HL-60/S4 (cell line): ENCODE results near the gene NEK10.

Source experiments
- in situ Hi-C: fragments of 300-500 bp; cut with MboI; formaldehyde crosslinking; loops from 2 replicates; pipeline ENCODE4 v1.14.3; 2022; ENCODE audit warnings: low sequenced_read_pairs

Gene NEK10

DNA sequence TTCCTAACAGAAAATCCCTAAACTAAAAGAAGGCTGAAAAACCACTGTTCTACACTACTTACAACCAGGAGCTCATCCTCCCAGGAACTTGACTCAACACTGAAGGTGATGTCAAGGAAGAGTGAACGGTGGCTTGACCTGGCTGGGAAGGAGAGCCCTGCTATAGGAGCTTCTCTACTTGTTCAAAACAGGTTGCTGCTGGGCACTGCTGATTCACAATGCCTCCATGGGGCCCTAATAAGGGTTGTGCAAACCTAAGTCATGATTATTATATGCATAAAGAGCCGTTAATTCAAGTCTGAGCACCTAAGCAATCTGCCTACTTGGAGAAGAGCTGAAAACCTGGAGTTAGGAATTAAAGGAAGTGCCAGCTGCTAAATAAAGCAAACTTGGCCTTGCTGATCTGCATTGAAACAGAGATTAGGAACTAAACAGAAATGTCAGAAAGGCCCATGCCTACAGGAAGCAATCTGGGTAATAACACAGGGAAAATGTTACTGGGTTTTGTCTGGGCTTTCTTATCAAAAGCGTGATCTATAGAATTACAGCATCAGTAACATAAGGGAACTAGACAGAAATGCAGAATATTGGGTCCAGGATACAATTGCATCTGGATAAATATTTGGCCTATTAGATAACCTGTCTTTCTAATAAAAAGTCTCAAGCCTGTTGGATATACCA lies 243.2 kb downstream of the NEK10 start:
- in situ Hi-C loops = no loop called here

DNA sequence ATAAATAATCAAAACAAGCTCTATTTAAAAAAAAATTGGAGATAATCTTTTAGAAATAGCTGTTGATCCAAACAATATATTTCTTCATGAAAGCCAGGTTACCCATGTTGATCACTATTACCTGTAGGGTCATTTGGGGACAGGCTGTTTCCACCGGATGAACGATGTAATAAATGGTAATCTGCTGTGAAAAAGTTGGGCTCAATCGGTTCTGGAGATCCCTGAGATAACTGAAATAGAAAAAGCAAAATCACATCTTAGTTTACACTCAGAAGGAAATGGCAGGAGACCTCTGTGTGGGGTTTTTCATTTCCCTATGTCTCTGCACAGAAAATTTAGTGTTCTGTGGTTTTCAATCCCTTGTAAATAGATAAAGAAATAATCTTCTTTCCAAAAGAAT lies 249.5 kb downstream of the NEK10 start:
- in situ Hi-C loops = no loop called here

DNA sequence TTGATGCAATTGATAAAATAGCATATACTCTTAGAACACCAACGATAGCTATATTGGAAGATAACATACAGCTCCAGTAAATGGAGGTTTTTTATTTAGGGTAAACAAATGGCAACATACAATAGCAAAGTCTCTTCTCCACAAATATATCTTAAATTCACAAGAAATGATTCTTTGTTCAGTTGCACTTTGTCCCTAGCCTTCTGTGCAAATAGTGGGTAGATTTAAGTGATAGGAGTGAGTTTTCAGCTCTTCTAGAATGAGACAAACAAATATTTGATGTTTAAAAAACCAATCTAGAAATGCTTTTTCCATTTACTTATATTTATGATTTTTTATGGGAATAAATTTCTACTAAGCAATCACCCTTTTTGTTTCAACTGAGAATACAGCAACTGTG lies 253.8 kb downstream of the NEK10 start:
- in situ Hi-C loops = no loop called here

DNA sequence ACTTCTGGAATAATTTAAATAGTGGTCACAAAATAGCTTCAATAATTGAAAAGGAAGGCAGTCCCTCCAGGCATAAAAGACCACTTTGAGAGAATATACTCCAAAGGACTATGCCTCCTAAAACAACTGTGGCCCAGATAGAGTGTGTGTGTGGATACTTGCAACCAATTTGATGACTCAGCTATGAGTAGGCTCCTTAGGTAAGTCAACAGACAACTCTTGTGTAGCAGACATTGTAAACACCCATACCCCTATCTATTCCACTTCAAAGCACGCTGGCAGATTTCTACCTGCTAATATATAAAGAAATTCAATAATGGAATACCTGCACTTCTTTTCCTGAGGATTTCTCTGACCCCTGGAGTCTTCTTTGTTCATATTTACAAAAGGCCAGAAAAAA lies 254.5 kb downstream of the NEK10 start:
- in situ Hi-C loops = no loop called here

DNA sequence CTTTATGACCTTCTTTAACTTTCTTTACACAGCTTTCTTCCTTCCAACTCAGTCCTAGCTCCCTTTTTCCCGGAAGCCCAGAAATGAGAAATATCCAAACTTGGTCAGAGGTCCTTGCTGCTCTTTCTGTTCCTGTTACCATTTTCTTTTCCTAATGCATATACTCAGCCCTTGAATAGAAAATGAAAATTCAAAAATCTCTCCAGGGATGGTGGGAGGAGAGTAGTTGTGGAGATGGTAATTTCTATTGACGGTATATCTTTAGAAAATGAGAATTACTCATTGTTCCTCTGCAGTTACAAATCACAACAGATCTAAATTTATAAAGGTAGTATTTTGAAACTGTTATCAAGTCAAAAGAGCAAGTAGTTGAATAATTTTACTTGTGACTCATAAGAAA lies 255.1 kb downstream of the NEK10 start:
- in situ Hi-C loops = no loop called here

DNA sequence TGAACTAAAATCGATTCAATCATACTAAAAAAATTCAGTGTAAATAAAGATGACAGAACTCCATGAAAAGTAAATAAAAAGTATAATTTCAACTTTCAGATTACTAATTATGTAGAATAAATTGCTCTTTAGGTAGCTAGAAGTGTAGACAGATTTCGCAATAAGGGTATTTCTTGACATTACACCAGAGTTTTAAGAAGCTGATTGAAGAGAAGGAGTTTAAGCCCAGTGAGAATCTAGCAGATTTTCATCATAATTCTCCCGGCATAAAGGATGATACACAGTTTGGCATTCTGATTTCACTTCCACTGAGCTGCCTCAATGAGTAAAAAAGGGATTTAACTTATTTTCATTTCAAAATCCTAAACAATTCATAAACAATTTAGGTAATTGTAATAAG lies 259.2 kb downstream of the NEK10 start:
- in situ Hi-C loops = no loop called here

DNA sequence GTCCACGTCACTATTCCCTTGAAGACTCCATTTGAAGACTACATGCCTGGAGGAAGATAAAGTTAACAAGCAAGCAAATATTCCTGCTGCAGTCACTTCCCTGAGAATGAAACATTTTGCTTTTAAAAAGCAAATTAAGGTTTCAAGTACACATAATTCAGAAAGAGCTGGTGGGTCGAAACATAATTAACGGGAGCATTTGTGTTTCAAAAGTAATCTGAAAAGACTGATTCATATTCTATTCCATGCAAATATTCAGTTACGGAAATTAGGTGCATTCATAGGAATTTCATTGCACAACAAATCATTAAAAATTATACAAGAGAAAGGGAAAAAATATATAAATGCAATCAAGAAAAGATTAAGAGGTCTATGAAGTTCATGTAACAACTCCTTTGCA lies 260.9 kb downstream of the NEK10 start:
- in situ Hi-C loops = no loop called here

DNA sequence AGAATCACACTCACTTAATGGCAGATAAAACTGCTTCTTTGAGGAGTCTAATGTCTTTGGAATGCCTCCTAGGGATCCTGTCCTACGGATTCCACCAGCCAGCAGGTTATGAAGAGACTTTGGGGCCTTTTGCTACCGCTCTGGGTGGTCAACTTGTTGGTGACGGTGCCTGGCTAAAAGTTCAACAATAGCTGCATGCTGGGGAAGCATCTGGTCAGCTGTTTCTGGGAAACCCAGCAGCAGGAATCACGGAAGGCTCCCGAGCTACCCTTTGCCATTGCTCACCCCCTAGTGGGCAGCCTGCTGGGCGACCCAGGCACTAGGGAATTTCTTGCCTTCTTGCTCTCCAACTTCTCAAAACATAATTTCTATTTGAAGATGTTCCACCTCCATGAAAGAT lies 263.3 kb downstream of the NEK10 start:
- in situ Hi-C loops = no loop called here

DNA sequence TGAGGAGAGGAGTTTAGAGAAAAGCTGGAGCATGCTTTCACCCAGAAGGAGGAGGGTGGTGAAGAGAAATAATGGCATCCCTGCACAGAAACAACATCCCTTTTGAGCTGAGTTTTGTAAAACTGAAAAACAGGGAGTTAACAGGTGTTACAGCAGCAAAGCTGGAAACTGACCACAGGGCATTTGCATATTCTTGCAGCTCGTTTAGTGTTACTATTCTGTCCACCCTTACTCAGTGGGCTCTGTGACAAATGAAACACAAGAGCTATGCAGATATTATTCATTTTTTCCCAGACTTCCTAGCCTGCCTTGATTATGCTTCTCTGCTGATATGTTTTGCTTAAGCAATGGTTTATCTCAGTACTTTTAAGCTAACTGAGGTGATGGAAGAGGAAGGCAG lies 272.0 kb downstream of the NEK10 start:
- in situ Hi-C loops = no loop called here

DNA sequence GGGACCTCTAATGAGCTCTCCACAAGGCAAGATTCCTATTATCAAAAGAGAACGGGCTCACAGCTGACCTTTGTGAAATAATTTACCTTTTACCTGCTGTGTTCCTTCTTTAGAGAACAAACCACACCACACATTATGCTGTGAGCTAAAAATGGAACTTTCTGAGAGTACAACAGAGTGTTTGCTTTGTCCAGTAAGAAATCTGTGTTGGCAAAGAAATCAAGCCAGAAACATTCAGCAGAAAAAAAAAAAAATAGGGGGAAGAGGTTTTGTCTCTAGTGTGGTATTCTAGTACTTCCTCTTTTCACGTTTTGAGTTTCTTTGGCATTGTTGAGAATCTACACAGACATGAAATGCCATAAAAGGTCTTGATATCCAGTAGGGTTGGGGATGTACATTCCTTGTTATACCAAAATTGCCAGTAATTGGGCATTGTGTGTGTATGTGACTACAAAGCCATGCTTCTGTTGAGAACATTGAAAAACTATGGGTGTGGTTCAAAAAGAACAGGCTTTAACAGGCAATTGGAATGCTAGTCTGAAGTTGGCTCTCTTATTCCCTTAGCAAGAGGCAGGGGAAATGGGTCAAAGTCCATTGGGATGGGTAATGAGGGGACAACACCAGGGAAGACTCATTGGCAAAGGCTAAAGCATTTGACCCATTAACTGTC lies 273.5 kb downstream of the NEK10 start:
- in situ Hi-C loops = no loop called here

DNA sequence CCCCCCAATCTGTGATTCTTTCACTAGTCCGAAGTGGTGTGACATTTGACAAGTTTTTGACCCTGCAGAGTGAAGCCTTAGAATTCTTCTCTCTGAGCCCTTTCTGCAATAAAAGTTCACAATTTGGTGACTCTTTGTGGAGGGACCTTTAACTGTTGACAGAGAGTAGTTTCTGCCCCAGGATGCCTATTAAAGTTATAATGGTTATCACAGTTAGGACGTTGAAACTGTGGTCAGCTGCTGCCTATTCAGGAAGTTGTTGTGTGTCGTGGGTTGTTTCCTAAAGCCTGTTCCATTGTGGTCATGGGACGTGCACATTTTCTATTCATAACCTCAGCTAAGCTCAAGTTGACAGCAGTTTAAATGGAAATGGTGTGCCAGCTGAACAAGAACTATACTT lies 274.5 kb downstream of the NEK10 start:
- in situ Hi-C loops = no loop called here

DNA sequence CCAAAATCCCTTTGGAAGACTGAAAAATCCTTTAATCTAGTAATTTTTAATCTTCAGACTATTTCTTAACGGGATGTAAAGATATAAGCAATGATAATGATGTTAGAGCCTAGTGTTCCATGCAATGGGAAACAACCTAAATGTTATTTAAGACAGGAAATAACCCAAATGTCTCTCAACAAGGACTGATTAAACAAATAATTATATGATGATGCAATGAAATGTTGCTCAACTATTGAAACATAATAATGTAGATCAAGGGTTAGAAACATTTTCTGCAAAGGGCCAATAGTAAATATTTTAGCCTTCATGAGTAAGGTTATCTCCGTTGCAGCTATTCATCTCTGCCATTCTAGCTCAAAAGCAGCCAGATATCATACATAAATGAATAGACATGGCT lies 275.4 kb downstream of the NEK10 start:
- in situ Hi-C loops = no loop called here

DNA sequence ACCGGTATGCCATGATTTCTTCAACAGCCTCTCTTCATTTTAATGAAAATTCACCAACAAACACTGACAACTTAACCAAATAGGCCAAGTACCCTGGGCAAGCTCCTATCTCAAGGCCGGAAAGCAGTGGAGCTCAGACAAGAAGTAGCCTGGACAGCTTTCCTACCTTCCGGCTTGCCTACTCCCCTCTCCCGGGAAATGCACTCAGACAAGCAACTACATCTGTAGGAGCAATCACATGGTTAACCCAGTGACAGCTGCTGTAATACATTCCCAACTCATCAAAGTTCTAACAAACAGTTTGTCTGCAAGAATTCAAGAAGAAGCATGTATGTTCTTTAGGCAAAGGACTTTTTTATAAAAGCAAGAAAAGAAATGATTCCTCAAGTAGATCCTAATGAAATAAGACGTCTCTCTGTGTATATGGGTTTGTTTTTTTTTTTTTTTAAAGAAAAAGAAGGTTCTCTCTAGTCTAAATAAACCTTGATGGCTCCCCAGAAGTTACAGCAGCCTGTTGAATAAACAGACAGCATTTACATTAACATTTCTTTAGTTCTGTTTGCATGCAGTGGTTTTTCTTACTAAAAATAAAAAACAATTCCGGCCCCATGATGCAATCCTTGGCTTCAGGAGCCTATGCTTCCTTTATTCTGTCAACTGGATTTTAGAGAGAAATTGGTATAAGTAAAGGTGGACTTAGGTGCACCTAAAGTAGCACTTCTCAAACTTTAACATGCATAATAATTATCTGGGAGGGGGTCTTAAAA lies 278.7 kb downstream of the NEK10 start:
- in situ Hi-C loops = no loop called here

DNA sequence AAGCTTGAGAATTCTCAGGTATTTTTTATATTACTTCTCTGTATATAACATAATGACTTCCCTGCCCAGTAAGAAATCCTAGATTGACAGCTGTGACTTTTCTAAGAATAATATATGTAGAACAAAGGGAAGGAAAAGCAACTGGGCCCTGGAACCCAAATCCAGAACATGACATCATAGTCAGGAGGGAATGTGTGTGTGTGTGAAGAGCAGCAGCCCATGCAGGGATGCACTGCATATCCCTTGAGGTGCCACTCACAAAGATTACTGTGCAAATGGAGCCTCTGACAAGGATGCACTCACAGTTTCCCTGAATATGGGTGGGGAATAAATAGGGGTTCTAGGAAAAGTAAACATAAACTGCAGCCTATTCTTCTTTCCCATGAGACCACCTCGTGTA lies 279.5 kb downstream of the NEK10 start:
- in situ Hi-C loops = no loop called here

DNA sequence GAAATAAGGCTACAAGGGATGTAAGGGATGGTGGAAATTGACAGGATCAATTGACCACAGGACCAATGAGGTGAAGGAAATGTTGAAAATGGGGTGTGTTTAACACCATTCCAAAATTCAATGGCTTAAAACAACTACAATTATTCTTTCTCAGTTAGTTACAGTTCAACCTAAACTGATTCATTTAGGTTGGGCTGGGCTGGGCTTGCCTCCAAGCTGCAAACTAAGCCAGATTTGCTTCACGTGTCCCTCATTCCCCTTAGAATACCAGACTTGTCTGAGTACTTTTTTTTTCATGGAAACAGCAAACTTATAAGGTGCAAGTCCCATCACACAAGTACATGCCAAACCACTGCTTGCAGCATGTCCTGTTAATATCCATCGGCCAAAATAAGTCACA lies 280.1 kb downstream of the NEK10 start:
- in situ Hi-C loops = no loop called here

DNA sequence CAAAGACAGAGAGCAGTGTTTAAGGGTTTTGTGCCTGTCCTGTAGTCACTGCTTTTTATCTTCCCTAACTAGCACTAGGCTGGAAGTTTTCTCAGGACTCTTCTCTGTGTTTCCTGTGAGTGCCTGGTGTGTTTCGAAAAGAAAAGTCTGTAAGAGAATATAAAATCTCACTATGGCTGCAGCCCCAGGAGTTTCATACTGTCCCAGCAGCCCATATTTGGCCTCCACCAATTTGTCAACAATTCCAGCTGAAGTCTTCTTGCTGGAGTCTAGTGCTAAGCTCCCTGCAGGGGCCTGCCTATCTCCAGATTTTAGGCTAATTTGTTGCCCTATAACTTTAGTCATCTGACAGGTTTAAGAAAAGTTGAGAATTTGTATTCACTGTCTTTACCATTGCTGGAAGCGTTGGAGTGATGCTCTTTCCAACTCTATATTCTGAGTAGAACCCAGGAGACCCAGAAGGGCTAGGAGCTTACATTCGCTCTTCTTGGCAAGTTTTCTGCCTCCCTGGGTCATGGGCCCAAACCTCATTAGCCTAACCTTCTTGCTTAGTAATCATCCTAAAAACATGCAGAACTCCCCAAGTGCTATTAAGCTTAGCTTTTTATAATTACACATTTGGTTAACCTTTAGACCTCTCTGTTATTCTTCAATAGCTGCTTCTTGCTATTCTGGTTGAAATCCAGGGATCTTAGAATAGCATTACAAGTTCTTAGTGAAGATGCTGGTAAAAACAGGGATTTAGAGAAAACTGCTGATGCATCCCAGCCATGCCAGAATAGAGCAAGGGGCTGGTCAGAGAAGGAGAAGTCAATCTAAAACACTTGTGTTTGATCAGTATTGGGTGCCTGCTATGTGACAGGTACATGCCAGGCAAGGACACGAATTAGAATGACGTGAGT lies 283.1 kb downstream of the NEK10 start:
- in situ Hi-C loops = no loop called here

DNA sequence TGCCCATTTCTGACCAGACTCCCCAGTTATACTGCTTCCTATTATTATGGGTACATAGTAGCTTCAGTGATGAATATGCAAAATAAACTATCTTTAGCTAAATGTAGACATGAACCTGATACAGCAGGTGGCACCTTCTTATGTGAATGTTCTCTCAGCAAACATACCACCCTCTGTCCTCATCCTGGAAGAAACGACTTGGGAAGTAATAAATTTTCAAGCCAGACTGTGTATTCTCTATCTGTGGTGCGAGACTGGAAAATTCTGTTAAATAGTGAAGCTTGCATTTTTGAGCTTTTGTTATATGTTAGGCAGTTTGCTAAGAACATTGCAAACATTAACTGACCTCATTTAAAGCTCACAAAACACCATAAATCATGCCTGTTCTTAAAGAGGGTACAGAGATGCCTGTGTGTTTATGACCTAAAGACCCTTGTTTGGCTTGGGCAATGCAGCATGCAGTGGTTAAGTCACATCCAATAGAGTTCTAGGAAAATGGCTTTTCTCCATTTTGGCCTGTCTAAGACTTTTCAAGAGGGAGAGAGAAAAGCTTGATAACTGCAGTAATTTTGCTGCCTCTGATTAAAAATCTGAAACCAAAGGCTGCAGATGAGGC lies 287.1 kb downstream of the NEK10 start:
- in situ Hi-C loops = no loop called here

DNA sequence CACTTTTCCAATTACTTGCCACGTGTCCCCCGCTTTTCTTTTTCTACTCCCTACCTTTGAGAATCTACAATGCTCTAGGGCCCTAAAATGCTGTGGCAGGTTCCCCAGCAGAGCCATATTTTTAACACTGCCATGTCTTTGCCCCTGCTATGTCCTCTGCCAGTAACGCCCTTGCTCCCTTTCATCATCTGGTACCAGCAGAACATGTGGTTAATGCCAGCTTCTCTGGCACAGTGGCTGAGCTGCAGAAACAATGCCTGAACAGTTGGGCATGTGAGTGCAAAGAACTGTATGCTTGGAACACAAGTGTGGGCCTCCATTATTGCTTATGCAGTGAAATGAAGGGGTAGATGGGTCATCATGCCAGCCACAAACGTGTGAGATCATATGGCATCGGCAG lies 287.6 kb downstream of the NEK10 start:
- in situ Hi-C loops = no loop called here

DNA sequence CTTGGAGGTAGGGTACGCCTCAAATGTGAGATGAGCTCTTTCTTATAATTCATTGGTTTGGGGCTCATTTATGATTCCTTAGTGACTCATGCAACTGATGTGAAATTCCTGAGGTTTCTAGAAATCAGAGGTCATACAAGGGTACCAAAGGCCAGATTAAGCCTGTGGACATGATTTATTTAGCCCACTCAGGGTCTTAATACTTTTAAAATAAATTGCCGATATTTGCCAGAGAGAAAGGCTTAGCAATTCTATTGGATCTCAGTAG lies 289.0 kb downstream of the NEK10 start:
- in situ Hi-C loops = no loop called here

DNA sequence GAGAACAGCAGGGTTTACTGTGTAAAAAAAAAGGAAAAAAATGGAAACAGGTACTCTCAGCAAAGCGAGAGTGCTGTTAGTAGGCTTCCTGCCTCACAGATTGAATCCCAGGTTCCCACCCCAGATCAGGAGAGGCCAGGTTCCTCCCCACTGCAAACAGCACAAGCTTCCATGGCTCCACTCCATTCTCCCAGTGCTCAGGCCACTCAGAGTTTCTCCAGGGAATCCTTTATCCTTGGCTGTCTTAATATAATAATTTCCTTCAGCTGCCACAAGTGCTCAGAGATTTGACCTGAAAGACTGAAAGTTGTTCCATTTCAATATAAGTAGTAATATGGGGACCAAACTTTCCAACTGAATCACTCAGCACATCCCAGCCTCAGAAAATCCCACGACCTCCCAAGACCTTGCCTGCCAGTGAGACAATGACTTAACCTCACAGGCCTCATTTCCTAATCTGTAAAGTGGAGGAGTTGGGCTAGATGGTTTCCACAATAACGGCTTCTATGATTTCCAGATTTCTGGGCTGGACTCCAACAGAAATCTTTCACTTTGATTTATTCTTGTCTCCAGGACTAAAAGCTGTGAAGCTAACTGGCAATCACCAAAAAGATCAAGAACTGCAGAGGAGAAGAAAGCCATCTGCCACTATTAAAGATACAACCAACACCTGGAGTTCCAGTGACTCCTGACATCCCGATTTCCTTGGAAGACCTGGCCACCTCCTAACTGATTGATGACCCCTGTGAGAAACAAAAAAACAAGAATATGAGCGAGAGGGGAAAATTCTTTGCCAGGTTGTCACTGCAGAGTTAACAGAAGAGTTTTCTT lies 289.5 kb downstream of the NEK10 start:
- in situ Hi-C loops = no loop called here
